ENCODE data around the gene TRIM62.

Gene TRIM62

DNA sequence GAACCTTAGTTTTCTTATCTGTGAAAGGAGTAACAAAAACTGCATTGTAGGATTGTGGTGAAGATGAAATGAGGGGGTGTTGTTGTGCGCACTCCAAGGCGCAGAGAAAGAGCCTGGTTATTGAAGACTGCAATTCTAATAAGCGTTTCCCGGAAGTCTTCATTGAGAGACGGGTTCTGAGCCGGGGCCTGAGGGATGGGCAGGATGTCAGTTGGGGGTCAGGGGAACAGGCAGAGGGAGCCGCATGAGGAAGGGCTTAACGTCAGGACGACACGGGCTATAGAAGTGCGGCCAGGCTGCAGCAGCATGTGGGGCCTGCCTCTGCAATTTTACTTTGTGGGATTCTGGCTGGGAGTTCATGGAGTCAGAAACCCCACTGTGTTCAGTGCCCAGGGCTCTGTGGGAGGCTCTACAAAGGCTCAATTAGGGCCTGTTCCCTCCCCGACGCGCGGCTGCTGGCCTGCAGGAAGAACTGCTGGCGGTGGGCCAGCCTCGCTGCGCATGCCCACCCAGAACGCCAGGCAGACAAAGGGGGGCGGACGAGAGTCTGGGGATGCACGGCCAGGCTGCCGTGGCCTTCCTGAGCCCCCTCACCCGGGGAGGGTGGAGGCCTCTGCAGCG, 20.7 kb downstream of the TRIM62 start:
- peak; percentile 73 for ATAC-seq
- no peak for TF ChIP-seq ZFP30 (CRISPR knock-in tag; IDR thresholded peaks at IDR 0.05)
- TF ChIP-seq TCF4 (CRISPR knock-in tag; IDR thresholded peaks at IDR 0.05; ENCODE audit: borderline replicate concordance): no peak
- TF ChIP-seq ARNTL (CRISPR knock-in tag; IDR thresholded peaks at IDR 0.05; ENCODE audit: borderline replicate concordance, low read depth): no peak
- no peak for TF ChIP-seq ZNF8 (CRISPR knock-in tag; IDR thresholded peaks at IDR 0.05)
- TF ChIP-seq, protein P1, sequence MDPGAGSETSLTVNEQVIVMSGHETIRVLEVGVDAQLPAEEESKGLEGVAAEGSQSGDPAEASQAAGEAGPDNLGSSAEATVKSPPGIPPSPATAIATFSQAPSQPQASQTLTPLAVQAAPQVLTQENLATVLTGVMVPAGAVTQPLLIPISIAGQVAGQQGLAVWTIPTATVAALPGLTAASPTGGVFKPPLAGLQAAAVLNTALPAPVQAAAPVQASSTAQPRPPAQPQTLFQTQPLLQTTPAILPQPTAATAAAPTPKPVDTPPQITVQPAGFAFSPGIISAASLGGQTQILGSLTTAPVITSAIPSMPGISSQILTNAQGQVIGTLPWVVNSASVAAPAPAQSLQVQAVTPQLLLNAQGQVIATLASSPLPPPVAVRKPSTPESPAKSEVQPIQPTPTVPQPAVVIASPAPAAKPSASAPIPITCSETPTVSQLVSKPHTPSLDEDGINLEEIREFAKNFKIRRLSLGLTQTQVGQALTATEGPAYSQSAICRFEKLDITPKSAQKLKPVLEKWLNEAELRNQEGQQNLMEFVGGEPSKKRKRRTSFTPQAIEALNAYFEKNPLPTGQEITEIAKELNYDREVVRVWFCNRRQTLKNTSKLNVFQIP (CRISPR knock-in tag; IDR thresholded peaks at IDR 0.05; ENCODE audit: borderline replicate concordance, low read depth): no peak
- no peak for TF ChIP-seq ISL1 (CRISPR knock-in tag; IDR thresholded peaks at IDR 0.05)
- TF ChIP-seq, protein P2, sequence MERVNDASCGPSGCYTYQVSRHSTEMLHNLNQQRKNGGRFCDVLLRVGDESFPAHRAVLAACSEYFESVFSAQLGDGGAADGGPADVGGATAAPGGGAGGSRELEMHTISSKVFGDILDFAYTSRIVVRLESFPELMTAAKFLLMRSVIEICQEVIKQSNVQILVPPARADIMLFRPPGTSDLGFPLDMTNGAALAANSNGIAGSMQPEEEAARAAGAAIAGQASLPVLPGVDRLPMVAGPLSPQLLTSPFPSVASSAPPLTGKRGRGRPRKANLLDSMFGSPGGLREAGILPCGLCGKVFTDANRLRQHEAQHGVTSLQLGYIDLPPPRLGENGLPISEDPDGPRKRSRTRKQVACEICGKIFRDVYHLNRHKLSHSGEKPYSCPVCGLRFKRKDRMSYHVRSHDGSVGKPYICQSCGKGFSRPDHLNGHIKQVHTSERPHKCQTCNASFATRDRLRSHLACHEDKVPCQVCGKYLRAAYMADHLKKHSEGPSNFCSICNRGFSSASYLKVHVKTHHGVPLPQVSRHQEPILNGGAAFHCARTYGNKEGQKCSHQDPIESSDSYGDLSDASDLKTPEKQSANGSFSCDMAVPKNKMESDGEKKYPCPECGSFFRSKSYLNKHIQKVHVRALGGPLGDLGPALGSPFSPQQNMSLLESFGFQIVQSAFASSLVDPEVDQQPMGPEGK (CRISPR knock-in tag; IDR thresholded peaks at IDR 0.05; ENCODE audit: borderline replicate concordance): no peak
- TF ChIP-seq GLIS3 (CRISPR knock-in tag; IDR thresholded peaks at IDR 0.05): no peak
- no peak for TF ChIP-seq RARB (CRISPR knock-in tag; IDR thresholded peaks at IDR 0.05)
- TF ChIP-seq, protein P3, sequence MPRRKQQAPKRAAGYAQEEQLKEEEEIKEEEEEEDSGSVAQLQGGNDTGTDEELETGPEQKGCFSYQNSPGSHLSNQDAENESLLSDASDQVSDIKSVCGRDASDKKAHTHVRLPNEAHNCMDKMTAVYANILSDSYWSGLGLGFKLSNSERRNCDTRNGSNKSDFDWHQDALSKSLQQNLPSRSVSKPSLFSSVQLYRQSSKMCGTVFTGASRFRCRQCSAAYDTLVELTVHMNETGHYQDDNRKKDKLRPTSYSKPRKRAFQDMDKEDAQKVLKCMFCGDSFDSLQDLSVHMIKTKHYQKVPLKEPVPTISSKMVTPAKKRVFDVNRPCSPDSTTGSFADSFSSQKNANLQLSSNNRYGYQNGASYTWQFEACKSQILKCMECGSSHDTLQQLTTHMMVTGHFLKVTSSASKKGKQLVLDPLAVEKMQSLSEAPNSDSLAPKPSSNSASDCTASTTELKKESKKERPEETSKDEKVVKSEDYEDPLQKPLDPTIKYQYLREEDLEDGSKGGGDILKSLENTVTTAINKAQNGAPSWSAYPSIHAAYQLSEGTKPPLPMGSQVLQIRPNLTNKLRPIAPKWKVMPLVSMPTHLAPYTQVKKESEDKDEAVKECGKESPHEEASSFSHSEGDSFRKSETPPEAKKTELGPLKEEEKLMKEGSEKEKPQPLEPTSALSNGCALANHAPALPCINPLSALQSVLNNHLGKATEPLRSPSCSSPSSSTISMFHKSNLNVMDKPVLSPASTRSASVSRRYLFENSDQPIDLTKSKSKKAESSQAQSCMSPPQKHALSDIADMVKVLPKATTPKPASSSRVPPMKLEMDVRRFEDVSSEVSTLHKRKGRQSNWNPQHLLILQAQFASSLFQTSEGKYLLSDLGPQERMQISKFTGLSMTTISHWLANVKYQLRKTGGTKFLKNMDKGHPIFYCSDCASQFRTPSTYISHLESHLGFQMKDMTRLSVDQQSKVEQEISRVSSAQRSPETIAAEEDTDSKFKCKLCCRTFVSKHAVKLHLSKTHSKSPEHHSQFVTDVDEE (CRISPR knock-in tag; IDR thresholded peaks at IDR 0.05): no peak; the same call in 1 of the 2 replicates
- TF ChIP-seq ZNF70 (CRISPR knock-in tag; IDR thresholded peaks at IDR 0.05): no peak
- no peak for TF ChIP-seq OSR1 (CRISPR knock-in tag; IDR thresholded peaks at IDR 0.05)
- no peak for TF ChIP-seq SNAI2 (CRISPR knock-in tag; IDR thresholded peaks at IDR 0.05)
- TF ChIP-seq, protein P4, sequence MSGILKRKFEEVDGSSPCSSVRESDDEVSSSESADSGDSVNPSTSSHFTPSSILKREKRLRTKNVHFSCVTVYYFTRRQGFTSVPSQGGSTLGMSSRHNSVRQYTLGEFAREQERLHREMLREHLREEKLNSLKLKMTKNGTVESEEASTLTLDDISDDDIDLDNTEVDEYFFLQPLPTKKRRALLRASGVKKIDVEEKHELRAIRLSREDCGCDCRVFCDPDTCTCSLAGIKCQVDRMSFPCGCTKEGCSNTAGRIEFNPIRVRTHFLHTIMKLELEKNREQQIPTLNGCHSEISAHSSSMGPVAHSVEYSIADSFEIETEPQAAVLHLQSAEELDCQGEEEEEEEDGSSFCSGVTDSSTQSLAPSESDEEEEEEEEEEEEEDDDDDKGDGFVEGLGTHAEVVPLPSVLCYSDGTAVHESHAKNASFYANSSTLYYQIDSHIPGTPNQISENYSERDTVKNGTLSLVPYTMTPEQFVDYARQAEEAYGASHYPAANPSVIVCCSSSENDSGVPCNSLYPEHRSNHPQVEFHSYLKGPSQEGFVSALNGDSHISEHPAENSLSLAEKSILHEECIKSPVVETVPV (CRISPR knock-in tag; IDR thresholded peaks at IDR 0.05): no peak
- TF ChIP-seq CSDC2 (CRISPR knock-in tag; IDR thresholded peaks at IDR 0.05): no peak
- TF ChIP-seq ZC3H10 (CRISPR knock-in tag; IDR thresholded peaks at IDR 0.05): no peak
- TF ChIP-seq TOX (CRISPR knock-in tag; IDR thresholded peaks at IDR 0.05; ENCODE audit: borderline replicate concordance): no peak
- no peak for TF ChIP-seq PPARA (CRISPR knock-in tag; IDR thresholded peaks at IDR 0.05; ENCODE audit: borderline replicate concordance)
- no peak for TF ChIP-seq ZNF565 (CRISPR knock-in tag; conservative IDR thresholded peaks at IDR 0.05; ENCODE audit: low read depth)
- TF ChIP-seq ZFP3 (CRISPR knock-in tag; IDR thresholded peaks at IDR 0.05): no peak

DNA sequence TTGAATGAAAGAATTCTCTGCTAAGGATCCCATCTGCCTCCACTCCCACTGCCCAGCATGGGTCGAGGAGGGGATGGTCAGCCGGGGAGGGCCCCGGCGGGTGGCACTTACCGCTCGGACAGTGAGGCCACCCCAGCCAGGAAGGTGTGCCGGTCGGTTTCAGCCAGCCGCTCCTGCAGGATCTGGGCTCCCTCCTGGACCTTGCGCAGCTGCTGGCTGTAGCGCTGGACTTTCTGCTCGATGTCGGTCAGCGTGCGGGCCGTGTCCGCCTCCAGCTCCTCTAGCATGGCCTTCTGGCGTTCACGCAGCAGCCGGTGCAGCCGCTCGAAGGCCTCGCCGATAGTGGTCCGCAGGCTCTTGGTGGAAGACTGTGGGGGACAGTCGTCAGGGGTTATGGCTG, 22.3 kb downstream of the TRIM62 start:
- no peak for TF ChIP-seq SNAI2 (CRISPR knock-in tag; IDR thresholded peaks at IDR 0.05)
- no peak for ATAC-seq

DNA sequence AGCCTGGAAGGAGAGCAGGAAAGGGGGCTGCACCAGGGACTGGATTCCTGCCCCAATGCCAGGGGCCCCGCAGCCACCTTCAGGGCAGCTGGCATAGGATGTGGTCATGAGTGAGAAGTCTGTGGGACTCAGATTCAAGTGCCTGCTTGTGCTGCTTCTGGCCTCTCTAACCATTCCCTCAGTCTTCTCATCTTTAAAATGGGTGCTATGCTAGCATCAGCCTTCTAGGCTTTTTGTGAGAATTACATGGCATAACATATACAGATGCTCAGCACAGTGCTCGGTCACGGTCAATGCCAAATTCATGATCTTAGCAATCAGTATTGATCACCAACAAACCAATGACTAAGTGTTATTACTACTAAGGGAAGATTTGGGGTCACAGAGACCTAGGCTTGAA, 23.5 kb downstream of the TRIM62 start:
- no peak for ATAC-seq
- TF ChIP-seq, protein P1 (CRISPR knock-in tag; IDR thresholded peaks at IDR 0.05; ENCODE audit: borderline replicate concordance, low read depth): no peak
- TF ChIP-seq, protein P2 (CRISPR knock-in tag; IDR thresholded peaks at IDR 0.05; ENCODE audit: borderline replicate concordance): no peak
- TF ChIP-seq PPARA (CRISPR knock-in tag; IDR thresholded peaks at IDR 0.05; ENCODE audit: borderline replicate concordance) (no peak), ISL1 (CRISPR knock-in tag; IDR thresholded peaks at IDR 0.05) (no peak), ZC3H10 (CRISPR knock-in tag; IDR thresholded peaks at IDR 0.05) (no peak), ARNTL (CRISPR knock-in tag; IDR thresholded peaks at IDR 0.05; ENCODE audit: borderline replicate concordance, low read depth) (no peak), BACH2 (CRISPR knock-in tag; IDR thresholded peaks at IDR 0.05; ENCODE audit: borderline replicate concordance) (no peak), ZNF70 (CRISPR knock-in tag; IDR thresholded peaks at IDR 0.05) (no peak), TCF4 (CRISPR knock-in tag; IDR thresholded peaks at IDR 0.05; ENCODE audit: borderline replicate concordance) (no peak), ZNF565 (CRISPR knock-in tag; conservative IDR thresholded peaks at IDR 0.05; ENCODE audit: low read depth) (no peak), ZNF8 (CRISPR knock-in tag; IDR thresholded peaks at IDR 0.05) (no peak)
